HepG2 (cell line): ENCODE measurements around the gene SS18L1.

Experiments
- CHD2 ChIP-seq: IDR thresholded peaks from 2 replicates; pipeline ENCODE4 v1.6.1; 2011; ENCODE audit warnings: low read depth, low read length, improper control_type of control experiment
- NCOR1 ChIP-seq: fragments of 200-600 bp; sonication (generic); IDR thresholded peaks from 2 replicates; pipeline ENCODE4 v1.7.0; 2017; ENCODE audit warnings: antibody characterized with exemption, low read length, borderline replicate concordance
- NFE2L1 ChIP-seq: sonication (generic); formaldehyde crosslinking; IDR thresholded peaks from 2 replicates; pipeline ENCODE4 v1.4.0; 2020; ENCODE audit warnings: missing genetic modification reagents, mild to moderate bottlenecking, borderline replicate concordance
- POLR2A ChIP-seq, 2 experiments: IDR thresholded peaks; 2 replicates each; pipeline ENCODE4 v1.6.1; 2011; ENCODE audit warnings: low read depth in 2 of 2, low read length in 2 of 2, mild to moderate bottlenecking in 1 of 2, moderate library complexity in 1 of 2; ENCODE audit not compliant: insufficient read depth in 1 of 2
- SKIL ChIP-seq: sonication (generic); formaldehyde crosslinking; IDR thresholded peaks from 2 replicates; pipeline ENCODE4 v1.8.0; 2022; ENCODE audit warnings: missing genetic modification reagents, mild to moderate bottlenecking, moderate library complexity, borderline replicate concordance
- SMARCC2 ChIP-seq: fragments of 450-650 bp; IDR thresholded peaks from 2 replicates; pipeline ENCODE4 v1.6.1; 2017; ENCODE audit warnings: antibody characterized with exemption, mild to moderate bottlenecking
- SPEN ChIP-seq: sonication (generic); formaldehyde crosslinking; IDR thresholded peaks from 2 replicates; pipeline ENCODE4 v1.5.1; 2020; ENCODE audit warnings: low read depth, mild to moderate bottlenecking, missing genetic modification reagents
- TAF1 ChIP-seq: sonication (generic); formaldehyde crosslinking; IDR thresholded peaks from 2 replicates; pipeline ENCODE4 v1.4.0; 2020; ENCODE audit warnings: missing genetic modification reagents
- ZNF274 ChIP-seq: sonication (generic); formaldehyde crosslinking; IDR thresholded peaks from 2 replicates; pipeline ENCODE4 v1.5.1; 2020; ENCODE audit warnings: mild to moderate bottlenecking, missing genetic modification reagents
- ZZZ3 ChIP-seq: sonication (generic); formaldehyde crosslinking; IDR thresholded peaks from 2 replicates; pipeline ENCODE4 v1.4.0; 2020; ENCODE audit warnings: missing genetic modification reagents, mild to moderate bottlenecking, borderline replicate concordance

- TF ChIP-seq ZNF274 (CRISPR knock-in tag), result no peak
- TF ChIP-seq SPEN (CRISPR knock-in tag), result no peak
- no peak for TF ChIP-seq SMARCC2
- no peak for TF ChIP-seq NCOR1
- TF ChIP-seq POLR2A (IDR thresholded peaks at IDR 0.05; ENCODE audit: insufficient read depth in 1 of 2, low read depth in 2 of 2, low read length in 2 of 2), result no peak
- TF ChIP-seq NFE2L1, result no peak
- TF ChIP-seq CHD2, result no peak
- no peak for TF ChIP-seq TAF1 (CRISPR knock-in tag)
- no peak for TF ChIP-seq SKIL
- no peak for TF ChIP-seq ZZZ3 (CRISPR knock-in tag)
Observed at GRCh38 chr20:62217913-62218773, 74.6 kb downstream of the SS18L1 start.
